SK-N-MC (cell line): Measurements from ENCODE around the gene AOPEP.

Experiments used
- EZH2 ChIP-seq: fragments of 200-600 bp; sonication (generic); IDR thresholded peaks from one replicate; pipeline ENCODE4 v1.6.1; 2017; ENCODE audit warnings: antibody characterized with exemption
- POLR2AphosphoS5 ChIP-seq: IDR thresholded peaks from 2 replicates; pipeline ENCODE4 v1.6.1; 2012; ENCODE audit warnings: mild to moderate bottlenecking, low read depth, low read length, borderline replicate concordance

DNA sequence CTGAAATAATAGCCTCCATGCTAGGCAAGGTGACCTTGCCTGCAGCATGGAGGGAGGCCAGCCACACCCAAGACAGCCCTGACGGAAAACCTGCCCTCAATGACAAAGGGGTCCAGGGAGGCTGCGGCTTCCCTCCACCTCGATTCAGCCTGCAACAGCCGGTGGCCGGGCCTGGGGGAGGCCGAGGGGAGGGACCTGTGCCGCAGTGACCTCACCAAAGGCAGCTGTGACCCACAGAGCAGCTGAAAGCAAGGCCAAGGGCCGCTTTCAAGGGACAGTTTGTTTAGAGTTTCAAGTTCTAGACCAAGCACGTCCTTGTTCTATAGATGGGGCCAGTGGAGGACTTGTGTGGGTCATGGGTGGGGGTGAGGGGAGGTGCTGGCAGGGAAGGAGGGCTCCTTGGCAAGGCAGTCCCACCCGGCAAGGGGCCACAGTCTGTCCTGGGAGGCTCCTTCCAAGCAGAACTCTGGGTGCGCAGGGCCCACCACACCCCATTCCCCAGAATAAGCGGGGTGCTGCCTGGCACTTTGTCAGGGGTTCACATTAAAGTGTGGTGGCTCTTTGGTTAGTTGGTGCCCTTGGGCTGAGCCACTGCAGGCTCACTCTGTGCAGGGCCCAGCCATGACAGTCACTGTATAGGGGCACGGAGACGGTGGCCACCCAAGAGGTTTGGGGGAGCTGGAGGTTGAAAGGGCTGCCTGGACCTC is 364.5 kb downstream of the AOPEP start:
- no peak for TF ChIP-seq POLR2AphosphoS5
- no peak for TF ChIP-seq EZH2
